ENCODE measurements around the gene ABT1. TPM values are rescaled to one million over a fixed set of nuclear protein-coding genes. Genes with fewer than 3 reads are reported as not detected.

ABT1 gene
- total and polyA plus RNA-seq, 2 of the 8 experiments (the other 6 are each of a cell fraction or from before 2014, with no cell fraction given), result 20.5 to 30.7 TPM

- Histone ChIP-seq H3K23ac (ENCODE audit: insufficient read length) (no peak overlapping the region), H3K4ac (replicated peaks; ENCODE audit: insufficient read length, low read depth, low read length) (no peak overlapping the region), H3K79me1 (ENCODE audit: low read depth, low read length) (0 out of 2 replicates have a peak, but pooled peaks cover 2% of the 10 kb centered on the region), H2BK20ac (ENCODE audit: low read length) (no peak overlapping the region), H2BK5ac (ENCODE audit: low read depth, low read length) (no peak overlapping the region), H4K8ac (ENCODE audit: extremely low read depth, insufficient read depth, low read length) (no peak overlapping the region), H3K18ac (ENCODE audit: extremely low read depth, low read length) (no peak overlapping the region), H4K20me1 (replicated peaks in 1 of 2; ENCODE audit: control insufficient read depth in 1 of 2, insufficient read depth in 2 of 2, low read length in 2 of 2) (peaks cover 0 to 6% of the 10 kb centered on the region in 2 experiments), H3K4me1 (replicated peaks in 1 of 4; ENCODE audit: control insufficient read depth in 3 of 4, insufficient read depth in 4 of 4, low read length in 3 of 4) (no peaks in the 10 kb centered on the region), H2BK15ac (ENCODE audit: low read length) (no peak overlapping the region), H3K79me2 (ENCODE audit: control insufficient read depth in 1 of 2, insufficient read depth in 2 of 2, low read length in 2 of 2) (peaks cover 0 to 10% of the 10 kb centered on the region in 2 experiments; a peak in 2 of 4 replicates), H2BK120ac (replicated peaks; ENCODE audit: low read depth, low read length) (no peak overlapping the region), H4K5ac (ENCODE audit: insufficient read length, low read depth, low read length) (no peak overlapping the region), H2AK5ac (ENCODE audit: low read depth, low read length) (no peak overlapping the region), H3K9me3 (ENCODE audit: insufficient read depth in 2 of 2, low read depth in 1 of 2, low read length in 1 of 2) (peaks cover 0 to 3% of the 10 kb centered on the region in 2 experiments; a peak in 1 of 4 replicates), H2AFZ (ENCODE audit: low read length) (no peak overlapping the region), H3K4me3 (ENCODE audit: extremely low read depth in 1 of 4, insufficient read depth in 2 of 4, low read depth in 3 of 4, low read length in 4 of 4) (no peak overlapping the region), H2BK12ac (ENCODE audit: low read depth, low read length) (no peak overlapping the region), H3K4me2 (ENCODE audit: insufficient read depth in 1 of 2, low read depth in 2 of 2, low read length in 2 of 2) (no peak overlapping the region), H3K27me3 (replicated peaks in 1 of 4; ENCODE audit: control insufficient read depth in 3 of 4, extremely low read depth in 1 of 4, insufficient read depth in 3 of 4, low read length in 3 of 4) (no peaks in the 10 kb centered on the region), H3K9ac (replicated peaks in 1 of 4; ENCODE audit: extremely low read depth in 1 of 4, low read depth in 3 of 4, low read length in 3 of 4) (no peak overlapping the region), H3K36me3 (ENCODE audit: control insufficient read depth in 2 of 4, insufficient read depth in 4 of 4, low read length in 3 of 4) (peaks cover 4 to 50% (median 26%) of the 10 kb centered on the region in 4 experiments; a peak in 6 of 8 replicates), H3K23me2 (ENCODE audit: low read depth, low read length) (no peaks in the 10 kb centered on the region), H3K14ac (ENCODE audit: insufficient read length) (no peak overlapping the region), H3K56ac (replicated peaks; ENCODE audit: insufficient read length, low read depth, low read length) (no peak overlapping the region), H4K91ac (replicated peaks; ENCODE audit: insufficient read length, low read length) (no peak overlapping the region), H3K27ac (ENCODE audit: low read depth, low read length) (no peak overlapping the region)
- DNase-seq (ENCODE audit: low read depth in 1 of 2, low spot score in 2 of 2) (no peak), FAIRE-seq (no peak)
- ChIA-PET POLR2A (ENCODE audit: partially characterized antibody) (interaction anchor here (1.3 kb wide), 1 partner anchor 9 kb away, joined by 3 read pairs; no protein-coding TSS in a partner anchor), CTCF (ENCODE audit: partially characterized antibody) (no interaction called here)
- WGBS, 2 experiments (ENCODE audit: extremely low coverage in 1 of 2, insufficient coverage in 1 of 2, insufficient read length in 1 of 2, insufficient replicate concordance in 2 of 2, low coverage in 1 of 2, low lambda C conversion rate in 2 of 2, missing lambda C conversion rate in 1 of 2), result 93% methylated on average over 2 of the region's 2 CpGs; no CpG with 5 or more reads in 1 of the 2 experiments
- TF ChIP-seq EGR1 (IDR thresholded peaks at IDR 0.05; ENCODE audit: borderline replicate concordance, low read depth, low read length) (no peak), SP1 (IDR thresholded peaks at IDR 0.05; ENCODE audit: low read depth, low read length) (no peak), TAF7 (optimal IDR thresholded peaks at IDR 0.05; ENCODE audit: borderline replicate concordance, low read depth, low read length) (no peak)
Measured at GRCh38 chr6:26640806-26641205, 44.1 kb downstream of the ABT1 start.
